Neuronal stem cell (in vitro differentiated cells): ENCODE data around the gene LAPTM4A.
A peak's percentile ranks its signal among the peaks of the same experiment; 100 is the strongest.
"Not testable (repeated sequence)": the region's sequence is repeated elsewhere in the genome, so short reads cannot be mapped to it uniquely, and the experiment has no call there.

Experiments
- DNase-seq: peaks from one replicate; pipeline ENCODE4 v3.0.0-alpha.2; 2013; ENCODE audit warnings: low spot score
- H2AFZ ChIP-seq: one replicate; pipeline ENCODE4 v1.6.1; 2013; ENCODE audit warnings: mild to moderate bottlenecking, low read length, inconsistent platforms
- H2AK5ac ChIP-seq: 2 replicates; pipeline ENCODE4 v1.6.1; 2013; ENCODE audit warnings: low read depth, mild to moderate bottlenecking, inconsistent platforms, low read length, moderate library complexity, mixed read lengths
- H2BK120ac ChIP-seq: 2 replicates; pipeline ENCODE4 v1.6.1; 2013; ENCODE audit warnings: low read depth, mild to moderate bottlenecking, inconsistent platforms, low read length, moderate library complexity, mixed read lengths
- H2BK12ac ChIP-seq: one replicate; pipeline ENCODE4 v1.6.1; 2013; ENCODE audit warnings: low read length, inconsistent platforms
- H2BK15ac ChIP-seq: 2 replicates; pipeline ENCODE4 v1.6.1; 2013; ENCODE audit warnings: mild to moderate bottlenecking, low read length, inconsistent platforms, mixed read lengths
- H2BK5ac ChIP-seq: one replicate; pipeline ENCODE4 v1.6.1; 2013; ENCODE audit warnings: inconsistent platforms, mild to moderate bottlenecking, low read length, moderate library complexity
- H3K14ac ChIP-seq: one replicate; pipeline ENCODE4 v1.6.1; 2013; ENCODE audit warnings: low read length, inconsistent platforms
- H3K18ac ChIP-seq: 2 replicates; pipeline ENCODE4 v1.6.1; 2013; ENCODE audit warnings: low read length, inconsistent platforms
- H3K23ac ChIP-seq: 2 replicates; pipeline ENCODE4 v1.6.1; 2013; ENCODE audit warnings: low read depth, mild to moderate bottlenecking, mixed read lengths, low read length, inconsistent platforms; ENCODE audit not compliant: poor library complexity
- H3K27ac ChIP-seq: replicated peaks from 3 replicates; pipeline ENCODE4 v1.5.1; 2013; ENCODE audit warnings: low read length, inconsistent platforms
- H3K27me3 ChIP-seq, 3 experiments: 2 replicates each; pipeline ENCODE4 v1.6.1; 2013; ENCODE audit warnings: low read length in 3 of 3, mild to moderate bottlenecking in 2 of 3, inconsistent platforms in 1 of 3, low read depth in 1 of 3, mixed read lengths in 1 of 3, moderate library complexity in 1 of 3; ENCODE audit not compliant: control insufficient read depth in 3 of 3, insufficient read depth in 3 of 3
- H3K36me3 ChIP-seq, 2 donors: replicated peaks in 1 of 2; 2 replicates each; pipeline ENCODE4 v1.6.1; 2013; ENCODE audit warnings: low read length in 2 of 2; ENCODE audit not compliant: control insufficient read depth in 2 of 2, insufficient read depth in 2 of 2
- H3K4ac ChIP-seq: 2 replicates; pipeline ENCODE4 v1.6.1; 2013; ENCODE audit warnings: inconsistent platforms, mild to moderate bottlenecking, low read length, moderate library complexity
- H3K4me1 ChIP-seq, 2 donors: 1 replicate in 1 of 2; 2 replicates in 1 of 2; pipeline ENCODE4 v1.6.1; 2013; ENCODE audit warnings: low read length in 2 of 2, low read depth in 1 of 2; ENCODE audit not compliant: control insufficient read depth in 2 of 2, insufficient read depth in 1 of 2
- H3K4me2 ChIP-seq: one replicate; pipeline ENCODE4 v1.6.1; 2013; ENCODE audit warnings: mild to moderate bottlenecking, low read length, inconsistent platforms; ENCODE audit not compliant: insufficient read depth, poor library complexity, severe bottlenecking
- H3K4me3 ChIP-seq, 2 donors: 2 replicates each; pipeline ENCODE4 v1.5.1; 2013; ENCODE audit warnings: low read length in 2 of 2, mild to moderate bottlenecking in 2 of 2, inconsistent platforms in 1 of 2, moderate library complexity in 1 of 2
- H3K79me1 ChIP-seq: one replicate; pipeline ENCODE4 v1.6.1; 2013; ENCODE audit warnings: low read depth, mild to moderate bottlenecking, inconsistent platforms, low read length, moderate library complexity
- H3K9ac ChIP-seq: one replicate; pipeline ENCODE4 v1.6.1; 2013; ENCODE audit warnings: mild to moderate bottlenecking, low read depth, low read length, inconsistent platforms; ENCODE audit not compliant: poor library complexity
- H3K9me3 ChIP-seq, 2 donors: replicated peaks in 1 of 2; 2 replicates each; pipeline versions ENCODE3 to v1.6.1; 2013; ENCODE audit warnings: low read length in 2 of 2, mild to moderate bottlenecking in 2 of 2, inconsistent platforms in 1 of 2, low read depth in 1 of 2, mixed read lengths in 1 of 2, moderate library complexity in 1 of 2; ENCODE audit not compliant: control insufficient read depth in 2 of 2, insufficient read depth in 1 of 2
- H4K8ac ChIP-seq: one replicate; pipeline ENCODE4 v1.6.1; 2013; ENCODE audit warnings: low read depth, mild to moderate bottlenecking, inconsistent platforms, low read length, moderate library complexity
- H4K91ac ChIP-seq: one replicate; pipeline ENCODE4 v1.6.1; 2013; ENCODE audit warnings: low read length, low read depth, mild to moderate bottlenecking, inconsistent platforms; ENCODE audit not compliant: poor library complexity
- WGBS, 2 donors: extraction: QIAGEN DNeasy Blood & Tissue Kit; methylation state at CpG; one replicate each; pipeline ENCODE4 v1.1.7; 2013; ENCODE audit warnings: missing lambda C conversion rate in 2 of 2, mixed read lengths in 1 of 2; ENCODE audit not compliant: insufficient read length in 2 of 2, insufficient replicate concordance in 1 of 2; ENCODE audit errors: extremely low coverage in 2 of 2; 5-methylcytosine and 5-hydroxymethylcytosine counted together

The LAPTM4A gene

DNA sequence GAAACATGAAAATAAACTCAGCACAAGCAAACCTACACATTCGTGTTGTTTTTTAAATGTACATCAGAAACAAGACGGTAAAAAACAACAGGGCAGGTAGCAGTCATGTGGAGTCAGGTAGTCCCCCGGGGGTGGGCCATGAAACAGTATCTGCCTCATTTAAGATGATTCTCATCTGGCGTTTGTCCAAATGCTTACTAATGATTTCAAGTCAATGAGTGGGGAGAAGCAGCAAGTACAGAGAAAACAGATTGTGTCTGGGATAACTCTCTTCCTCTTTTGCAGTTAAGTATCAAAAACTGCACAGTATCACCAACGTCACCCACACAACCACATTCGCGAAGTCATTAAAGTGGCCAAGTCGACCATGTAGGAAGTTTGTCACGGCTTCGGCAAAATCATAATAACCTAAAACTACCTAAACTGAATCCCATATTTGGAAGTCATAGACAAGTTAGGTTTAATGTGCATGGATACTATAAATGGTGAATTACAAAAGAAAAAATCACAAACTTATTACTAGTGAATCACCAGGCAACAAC, 1.3 kb downstream of the LAPTM4A start:
- H3K4me2 ChIP-seq: peak overlapping the region; percentile 48
- H2BK12ac ChIP-seq: no peak overlapping the region
- peaks cover 2% of the 10 kb centered on the region for H3K79me1 ChIP-seq
- no CpG with 5 or more reads among the region's 10 CpGs for WGBS, 2 donors
- H3K14ac ChIP-seq: no peak overlapping the region
- DNase-seq: no peak
- H3K4me1 ChIP-seq: peaks cover 4 to 11% of the 10 kb centered on the region in 2 donors
- H2BK15ac ChIP-seq: no peak overlapping the region
- H3K27me3 ChIP-seq: no peaks in the 10 kb centered on the region
- H3K9ac ChIP-seq: peak overlapping the region; percentile 5
- no peak overlapping the region for H3K23ac ChIP-seq
- no peak overlapping the region for H2BK5ac ChIP-seq
- peak overlapping the region; percentile 3 for H2AFZ ChIP-seq
- no peak overlapping the region for H3K27ac ChIP-seq
- no peak overlapping the region for H4K91ac ChIP-seq
- H3K4me3 ChIP-seq: peak overlapping the region; percentile 63 to 90
- H3K18ac ChIP-seq: no peak overlapping the region
- no peaks in the 10 kb centered on the region for H3K9me3 ChIP-seq
- H2BK120ac ChIP-seq: no peak overlapping the region
- peaks cover 0 to 23% of the 10 kb centered on the region in 2 donors for H3K36me3 ChIP-seq
- no peak overlapping the region for H2AK5ac ChIP-seq
- no peak overlapping the region for H4K8ac ChIP-seq
- H3K4ac ChIP-seq: no peak overlapping the region

DNA sequence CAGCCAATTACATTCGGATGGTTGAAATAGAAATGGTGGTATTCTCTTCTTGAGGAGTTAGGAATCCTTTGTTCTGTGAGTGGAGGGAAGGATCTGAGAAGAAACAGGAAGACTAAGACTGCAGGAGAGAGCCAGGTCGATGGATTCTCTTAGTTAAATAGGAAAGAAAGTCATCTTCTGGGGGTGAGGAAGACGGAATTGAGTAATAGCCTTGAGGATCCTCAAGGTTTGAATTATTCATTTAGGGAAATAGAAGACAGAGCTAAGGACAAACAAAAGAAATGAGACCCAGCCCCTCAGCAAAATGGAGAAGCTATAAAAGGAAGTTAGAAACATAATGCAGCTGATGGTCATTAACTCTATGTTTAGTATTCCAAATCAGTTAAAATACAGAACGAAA, 1.8 kb downstream of the LAPTM4A start:
- no peak overlapping the region for H4K91ac ChIP-seq
- H3K9me3 ChIP-seq: no peaks in the 10 kb centered on the region
- DNase-seq: peak; percentile 14
- no peak overlapping the region for H3K18ac ChIP-seq
- peaks cover 4 to 11% of the 10 kb centered on the region in 2 donors for H3K4me1 ChIP-seq
- H3K79me1 ChIP-seq: peaks cover 2% of the 10 kb centered on the region
- H2AK5ac ChIP-seq: no peak overlapping the region
- no CpG with 5 or more reads among the region's 4 CpGs for WGBS, 2 donors
- no peaks in the 10 kb centered on the region for H3K27me3 ChIP-seq
- H3K4me2 ChIP-seq: peak overlapping the region; percentile 48
- no peak overlapping the region for H2BK15ac ChIP-seq
- no peak overlapping the region for H2BK120ac ChIP-seq
- H2BK5ac ChIP-seq: no peak overlapping the region
- H3K14ac ChIP-seq: no peak overlapping the region
- no peak overlapping the region for H3K9ac ChIP-seq
- no peak overlapping the region for H3K4ac ChIP-seq
- H4K8ac ChIP-seq: no peak overlapping the region
- H3K36me3 ChIP-seq: peaks cover 0 to 27% of the 10 kb centered on the region in 2 donors
- H3K23ac ChIP-seq: no peak overlapping the region
- peak overlapping the region; percentile 32 to 63 for H3K4me3 ChIP-seq
- peak overlapping the region; percentile 3 for H2AFZ ChIP-seq
- H2BK12ac ChIP-seq: no peak overlapping the region
- peak overlapping the region; percentile 28 for H3K27ac ChIP-seq

DNA sequence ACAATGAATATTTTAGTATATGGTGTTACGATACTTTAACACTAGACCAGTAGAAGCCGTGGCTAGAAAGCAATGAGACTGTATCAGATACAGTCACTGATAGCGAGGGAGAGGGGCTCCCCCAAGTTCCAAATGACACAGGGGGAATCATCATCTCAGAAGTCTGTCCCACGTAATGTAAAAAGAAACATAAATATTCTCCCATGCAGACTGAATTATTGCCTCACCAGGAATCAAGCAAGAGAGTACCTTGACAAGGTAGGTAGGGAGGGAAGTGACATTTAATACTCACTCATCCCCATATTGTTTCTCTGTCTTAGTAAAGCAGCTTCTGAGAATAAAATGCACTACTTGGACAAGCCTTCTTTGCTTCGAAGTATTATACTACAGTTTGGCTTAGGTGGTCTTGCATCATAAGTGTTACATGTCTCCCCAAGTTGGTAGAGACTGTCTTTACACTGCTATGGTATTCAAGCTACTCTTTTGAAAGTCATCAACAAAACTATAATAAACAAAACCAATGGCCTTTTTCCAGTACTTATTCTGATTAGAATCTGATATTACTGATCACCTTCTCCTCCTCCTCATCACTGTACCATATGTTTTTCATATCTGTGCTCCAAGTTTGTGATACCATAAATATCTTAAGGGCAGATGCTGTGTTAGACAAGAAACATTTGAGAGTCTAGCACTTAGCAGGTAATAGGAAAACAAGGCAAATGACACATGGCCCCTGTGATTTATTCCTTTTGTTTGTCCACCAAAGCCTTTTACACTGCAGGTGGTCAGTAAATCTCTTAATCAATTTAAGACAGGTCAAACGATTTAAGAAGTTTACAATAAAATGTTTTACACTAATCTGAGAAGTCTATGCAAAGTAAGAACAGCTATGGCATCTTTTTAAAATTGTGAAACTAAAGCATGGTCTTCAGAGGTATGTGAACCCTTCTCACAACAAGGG, 2.7 kb downstream of the LAPTM4A start:
- no peak overlapping the region for H3K14ac ChIP-seq
- H4K91ac ChIP-seq: no peak overlapping the region
- H3K9ac ChIP-seq: no peak overlapping the region
- no CpG with 5 or more reads among the region's 6 CpGs for WGBS, 2 donors
- H3K4ac ChIP-seq: no peak overlapping the region
- H2BK120ac ChIP-seq: no peak overlapping the region
- peaks cover 0 to 36% of the 10 kb centered on the region in 2 donors for H3K36me3 ChIP-seq
- H3K27me3 ChIP-seq: no peaks in the 10 kb centered on the region
- no peak overlapping the region for H2AK5ac ChIP-seq
- H3K4me1 ChIP-seq: peaks cover 4 to 11% of the 10 kb centered on the region in 2 donors
- H2BK15ac ChIP-seq: no peak overlapping the region
- peak overlapping the region; percentile 28 for H3K27ac ChIP-seq
- peak; percentile 14 for DNase-seq
- H3K9me3 ChIP-seq: no peaks in the 10 kb centered on the region
- peak overlapping the region in 1 of 2 donors; percentile 63 for H3K4me3 ChIP-seq
- peak overlapping the region; percentile 48 for H3K4me2 ChIP-seq
- no peak overlapping the region for H2BK12ac ChIP-seq
- H2BK5ac ChIP-seq: no peak overlapping the region
- no peak overlapping the region for H4K8ac ChIP-seq
- H3K79me1 ChIP-seq: peaks cover 2% of the 10 kb centered on the region
- peak overlapping the region; percentile 3 for H2AFZ ChIP-seq
- no peak overlapping the region for H3K23ac ChIP-seq
- H3K18ac ChIP-seq: no peak overlapping the region

DNA sequence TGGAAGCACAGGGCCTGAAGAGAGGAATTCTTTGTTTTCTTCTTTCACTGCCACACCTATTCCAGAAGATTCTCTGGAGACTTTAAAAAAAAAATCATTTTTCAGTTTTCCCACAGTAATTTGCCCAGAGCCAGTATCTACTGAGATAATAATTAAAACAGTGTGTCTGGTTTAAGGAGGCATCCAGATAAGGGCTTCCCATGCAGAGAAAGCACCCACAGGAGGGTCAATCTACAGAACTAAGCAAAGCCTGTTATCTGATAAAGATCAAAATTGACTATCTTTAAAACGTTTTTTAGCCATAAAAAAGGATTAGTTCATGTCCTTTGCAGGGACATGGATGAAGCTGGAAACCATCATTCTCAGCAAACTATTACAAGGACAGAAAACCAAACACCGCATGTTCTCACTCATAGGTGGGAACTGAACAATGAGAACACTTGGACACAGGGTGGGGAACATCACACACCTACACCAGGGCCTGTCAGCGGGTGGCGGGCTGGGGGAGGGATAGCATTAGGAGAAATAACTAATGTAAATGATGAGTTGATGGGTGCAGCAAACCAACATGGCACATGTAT, 5.6 kb downstream of the LAPTM4A start:
- not testable (repeated sequence) for H4K8ac ChIP-seq, H2BK12ac ChIP-seq, H2BK5ac ChIP-seq, H3K14ac ChIP-seq, H3K18ac ChIP-seq, H3K79me1 ChIP-seq, H2AFZ ChIP-seq, H3K4me3 ChIP-seq, H3K9ac ChIP-seq, H3K4ac ChIP-seq, DNase-seq, H3K27ac ChIP-seq, H2BK120ac ChIP-seq, H3K27me3 ChIP-seq, H2AK5ac ChIP-seq, H3K4me1 ChIP-seq, H3K23ac ChIP-seq, H3K4me2 ChIP-seq, H2BK15ac ChIP-seq, H3K9me3 ChIP-seq, H4K91ac ChIP-seq
- peaks cover 3 to 58% of the 10 kb centered on the region in 2 donors for H3K36me3 ChIP-seq
- WGBS, 2 donors: no CpG with 5 or more reads among the region's 4 CpGs
